Transverse colon (tissue), 4 donors: Measurements from ENCODE around the gene SEC22C.

Experiments used
- EP300 ChIP-seq: sonication (generic); formaldehyde crosslinking; IDR thresholded peaks from one replicate; pipeline ENCODE4 v1.6.1; 2017; ENCODE audit warnings: antibody characterized with exemption, low read depth
- POLR2A ChIP-seq: fragments of 450-650 bp; IDR thresholded peaks from one replicate; pipeline ENCODE4 v1.6.1; 2016; ENCODE audit warnings: antibody characterized with exemption, mild to moderate bottlenecking, moderate library complexity
- POLR2AphosphoS5 ChIP-seq, 3 donors: sonication (generic); formaldehyde crosslinking; IDR thresholded peaks; one replicate each; pipeline ENCODE4 v1.6.1; 2016; ENCODE audit warnings: antibody characterized with exemption in 3 of 3
- TF ChIP-seq, protein P1 (sequence below), 5 experiments: fragments of 200-600 bp in 3 of 5; fragments of 450-650 bp in 2 of 5; sonication (generic) in 3 of 5; IDR thresholded peaks; 1 replicate in 2 of 5; 2 replicates in 3 of 5; pipeline ENCODE4 v1.5.1; 2016 to 2017; ENCODE audit warnings: antibody characterized with exemption in 5 of 5, inconsistent platforms in 3 of 5, mild to moderate bottlenecking in 2 of 5, moderate library complexity in 1 of 5

DNA sequence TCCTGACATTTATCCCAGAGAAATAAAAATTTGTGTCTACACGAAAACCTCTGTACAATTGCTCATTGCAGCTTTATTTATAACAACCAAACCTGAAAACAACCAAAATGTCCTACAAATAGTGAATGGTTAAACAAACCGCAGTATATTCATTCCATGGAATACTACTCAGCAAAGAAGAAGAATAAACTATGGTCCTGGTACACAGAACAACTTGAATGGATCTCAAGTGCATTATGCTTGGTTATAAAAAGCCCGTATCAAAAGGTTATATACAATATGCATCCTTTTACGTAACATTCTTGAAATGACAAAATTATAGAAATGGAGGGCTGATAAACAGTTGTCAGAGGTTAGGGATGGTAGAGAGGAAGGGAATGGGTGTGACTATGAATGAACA, 3.7 kb downstream of the SEC22C start:
- TF ChIP-seq POLR2A (no peak), EP300 (no peak), POLR2AphosphoS5 (IDR thresholded peaks at IDR 0.05) (no peak)
- TF ChIP-seq, protein P1, sequence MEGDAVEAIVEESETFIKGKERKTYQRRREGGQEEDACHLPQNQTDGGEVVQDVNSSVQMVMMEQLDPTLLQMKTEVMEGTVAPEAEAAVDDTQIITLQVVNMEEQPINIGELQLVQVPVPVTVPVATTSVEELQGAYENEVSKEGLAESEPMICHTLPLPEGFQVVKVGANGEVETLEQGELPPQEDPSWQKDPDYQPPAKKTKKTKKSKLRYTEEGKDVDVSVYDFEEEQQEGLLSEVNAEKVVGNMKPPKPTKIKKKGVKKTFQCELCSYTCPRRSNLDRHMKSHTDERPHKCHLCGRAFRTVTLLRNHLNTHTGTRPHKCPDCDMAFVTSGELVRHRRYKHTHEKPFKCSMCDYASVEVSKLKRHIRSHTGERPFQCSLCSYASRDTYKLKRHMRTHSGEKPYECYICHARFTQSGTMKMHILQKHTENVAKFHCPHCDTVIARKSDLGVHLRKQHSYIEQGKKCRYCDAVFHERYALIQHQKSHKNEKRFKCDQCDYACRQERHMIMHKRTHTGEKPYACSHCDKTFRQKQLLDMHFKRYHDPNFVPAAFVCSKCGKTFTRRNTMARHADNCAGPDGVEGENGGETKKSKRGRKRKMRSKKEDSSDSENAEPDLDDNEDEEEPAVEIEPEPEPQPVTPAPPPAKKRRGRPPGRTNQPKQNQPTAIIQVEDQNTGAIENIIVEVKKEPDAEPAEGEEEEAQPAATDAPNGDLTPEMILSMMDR (IDR thresholded peaks at IDR 0.05), result no peak
